HCT116 (cell line): ENCODE measurements around the gene PLCD1.

ENCODE experiments used
- CEBPB ChIP-seq: IDR thresholded peaks from 2 replicates; pipeline ENCODE4 v1.6.1; 2012; ENCODE audit warnings: low read depth
- CTCF ChIP-seq, 3 experiments: fragments of 200-600 bp in 1 of 3; sonication (generic) in 1 of 3; IDR thresholded peaks in 2 of 3; conservative IDR thresholded peaks in 1 of 3; 2 replicates each; pipeline ENCODE4 v1.5.1; 2012 to 2017; ENCODE audit warnings: low read depth in 2 of 3, low read length in 2 of 3, antibody characterized with exemption in 1 of 3, borderline replicate concordance in 1 of 3, control low read depth in 1 of 3, mild to moderate bottlenecking in 1 of 3, mixed read lengths in 1 of 3, mixed run types in 1 of 3, moderate library complexity in 1 of 3; ENCODE audit not compliant: insufficient read depth in 1 of 3
- EZH2 ChIP-seq: fragments of 200-600 bp; sonication (generic); IDR thresholded peaks from 2 replicates; pipeline ENCODE4 v1.6.1; 2017; ENCODE audit warnings: antibody characterized with exemption, mixed run types
- POLR2A ChIP-seq: IDR thresholded peaks from 2 replicates; pipeline ENCODE4 v1.7.0; 2011; ENCODE audit warnings: borderline replicate concordance; ENCODE audit not compliant: insufficient read depth, insufficient read length; ENCODE audit errors: extremely low read depth
- ZNF274 ChIP-seq: fragments of 200-500 bp; sonication (Bioruptor generic); IDR thresholded peaks from 2 replicates; pipeline ENCODE4 v1.6.1; 2014; ENCODE audit warnings: mild to moderate bottlenecking, low read depth, low read length, inconsistent platforms

GRCh38 chr3:38018296-38019266 is 10.9 kb downstream of the PLCD1 start:
- TF ChIP-seq POLR2A (no peak), CEBPB (no peak), ZNF274 (no peak), EZH2 (no peak), CTCF (IDR thresholded peaks at IDR 0.05 in 2 of 3, conservative IDR thresholded peaks at IDR 0.05 in 1 of 3; ENCODE audit: borderline replicate concordance in 1 of 3, insufficient read depth in 1 of 3, low read depth in 2 of 3, low read length in 2 of 3) (no peak)
